ENCODE measurements around the gene CAPZB. TPM values are rescaled to one million over a fixed set of nuclear protein-coding genes. Genes with fewer than 3 reads are reported as not detected.
A peak's percentile ranks its signal among the peaks of the same experiment; 100 is the strongest.

The CAPZB gene
- polyA plus RNA-seq, 1 of the 3 experiments (the other 2 are of a cell fraction) = 122 TPM

DNA sequence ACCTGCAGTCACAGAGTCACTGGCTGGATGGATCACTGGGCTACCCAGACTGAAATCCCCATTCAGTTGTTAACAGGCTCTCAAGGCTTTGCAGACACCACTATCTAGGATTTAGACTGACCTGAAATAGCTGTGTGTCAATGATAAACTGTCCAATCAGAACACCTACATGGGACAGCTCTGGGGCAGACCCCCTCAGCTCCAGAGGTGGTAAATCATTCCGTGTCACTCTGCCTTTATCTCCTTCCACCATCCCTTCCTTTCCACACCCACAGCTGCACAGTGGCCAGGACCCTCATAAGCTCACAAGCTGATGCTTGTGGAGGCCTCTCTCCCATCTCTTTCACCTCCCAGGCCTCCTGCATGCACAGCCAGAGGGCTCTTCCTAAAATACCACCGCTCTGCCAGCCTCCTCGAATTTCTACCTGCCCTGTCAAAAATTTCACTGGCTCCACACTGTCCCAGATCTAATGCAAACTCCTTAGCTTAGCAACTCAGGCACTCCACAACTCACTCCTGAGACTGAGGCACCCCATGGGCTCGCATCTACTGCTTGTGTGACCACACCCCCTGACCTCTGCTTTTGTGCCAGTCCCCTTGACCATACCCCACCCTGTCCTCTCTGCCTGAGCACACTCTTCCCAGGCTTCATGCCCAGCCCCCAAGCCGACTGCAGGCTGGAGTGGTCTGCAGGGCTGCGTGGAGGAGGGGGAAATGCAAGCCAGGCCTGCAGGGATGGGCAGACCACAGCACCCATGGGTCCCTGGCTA is 5.8 kb downstream of the CAPZB start:
- ChIA-PET CTCF (interaction anchor here (1.1 to 4.2 kb wide), 7 partner anchors 34 to 174 kb away, joined by 3 to 16 read pairs (median 9); no protein-coding TSS in a partner anchor), POLR2A (interaction anchor here (1.8 to 2.0 kb wide), 2 partner anchors 8 to 31 kb away, joined by 5 to 9 read pairs; no protein-coding TSS in a partner anchor)
- H3F3A ChIP-seq (replicated peaks; ENCODE audit: insufficient read depth) = no peaks in the 10 kb centered on the region
- no peak overlapping the region for H2AFZ ChIP-seq (ENCODE audit: low read depth)
- peaks cover 100% of the 10 kb centered on the region for H3K79me2 ChIP-seq (ENCODE audit: insufficient read depth)
- no peaks in the 10 kb centered on the region for H3K9me3 ChIP-seq
- peaks cover 21 to 74% of the 10 kb centered on the region in 2 experiments for H3K4me1 ChIP-seq (ENCODE audit: control insufficient read depth in 1 of 2, insufficient read depth in 2 of 2, low read depth in 1 of 2, low read length in 1 of 2)
- H3K9ac ChIP-seq = no peak overlapping the region
- DNase-seq = no peak
- no peaks in the 10 kb centered on the region for H3K27me3 ChIP-seq (ENCODE audit: insufficient read depth)
- H4K20me1 ChIP-seq (ENCODE audit: insufficient read depth) = peaks cover 100% of the 10 kb centered on the region
- H3K4me2 ChIP-seq = no peak overlapping the region
- TF ChIP-seq RXRA (IDR thresholded peaks at IDR 0.05; ENCODE audit: borderline replicate concordance, low read depth) = no peak
- no peak for TF ChIP-seq CHD2 (IDR thresholded peaks at IDR 0.05; ENCODE audit: low read length, partially characterized antibody)
- TF ChIP-seq GABPA (IDR thresholded peaks at IDR 0.05; ENCODE audit: low read depth) = no peak
- no peak for TF ChIP-seq RFX5 (IDR thresholded peaks at IDR 0.05; ENCODE audit: low read length)
- TF ChIP-seq, protein P1, sequence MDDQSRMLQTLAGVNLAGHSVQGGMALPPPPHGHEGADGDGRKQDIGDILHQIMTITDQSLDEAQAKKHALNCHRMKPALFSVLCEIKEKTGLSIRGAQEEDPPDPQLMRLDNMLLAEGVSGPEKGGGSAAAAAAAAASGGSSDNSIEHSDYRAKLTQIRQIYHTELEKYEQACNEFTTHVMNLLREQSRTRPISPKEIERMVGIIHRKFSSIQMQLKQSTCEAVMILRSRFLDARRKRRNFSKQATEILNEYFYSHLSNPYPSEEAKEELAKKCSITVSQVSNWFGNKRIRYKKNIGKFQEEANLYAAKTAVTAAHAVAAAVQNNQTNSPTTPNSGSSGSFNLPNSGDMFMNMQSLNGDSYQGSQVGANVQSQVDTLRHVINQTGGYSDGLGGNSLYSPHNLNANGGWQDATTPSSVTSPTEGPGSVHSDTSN (IDR thresholded peaks at IDR 0.05) = no peak
- no peak for TF ChIP-seq NRF1 (IDR thresholded peaks at IDR 0.05; ENCODE audit: low read depth, low read length)
- TF ChIP-seq, protein P2, sequence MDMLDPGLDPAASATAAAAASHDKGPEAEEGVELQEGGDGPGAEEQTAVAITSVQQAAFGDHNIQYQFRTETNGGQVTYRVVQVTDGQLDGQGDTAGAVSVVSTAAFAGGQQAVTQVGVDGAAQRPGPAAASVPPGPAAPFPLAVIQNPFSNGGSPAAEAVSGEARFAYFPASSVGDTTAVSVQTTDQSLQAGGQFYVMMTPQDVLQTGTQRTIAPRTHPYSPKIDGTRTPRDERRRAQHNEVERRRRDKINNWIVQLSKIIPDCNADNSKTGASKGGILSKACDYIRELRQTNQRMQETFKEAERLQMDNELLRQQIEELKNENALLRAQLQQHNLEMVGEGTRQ (IDR thresholded peaks at IDR 0.05; ENCODE audit: borderline replicate concordance, low read depth, low read length) = no peak
- no peak for TF ChIP-seq ELF1 (IDR thresholded peaks at IDR 0.05)
- no peak for TF ChIP-seq RCOR1 (IDR thresholded peaks at IDR 0.05; ENCODE audit: low read length)
- TF ChIP-seq, protein P3, sequence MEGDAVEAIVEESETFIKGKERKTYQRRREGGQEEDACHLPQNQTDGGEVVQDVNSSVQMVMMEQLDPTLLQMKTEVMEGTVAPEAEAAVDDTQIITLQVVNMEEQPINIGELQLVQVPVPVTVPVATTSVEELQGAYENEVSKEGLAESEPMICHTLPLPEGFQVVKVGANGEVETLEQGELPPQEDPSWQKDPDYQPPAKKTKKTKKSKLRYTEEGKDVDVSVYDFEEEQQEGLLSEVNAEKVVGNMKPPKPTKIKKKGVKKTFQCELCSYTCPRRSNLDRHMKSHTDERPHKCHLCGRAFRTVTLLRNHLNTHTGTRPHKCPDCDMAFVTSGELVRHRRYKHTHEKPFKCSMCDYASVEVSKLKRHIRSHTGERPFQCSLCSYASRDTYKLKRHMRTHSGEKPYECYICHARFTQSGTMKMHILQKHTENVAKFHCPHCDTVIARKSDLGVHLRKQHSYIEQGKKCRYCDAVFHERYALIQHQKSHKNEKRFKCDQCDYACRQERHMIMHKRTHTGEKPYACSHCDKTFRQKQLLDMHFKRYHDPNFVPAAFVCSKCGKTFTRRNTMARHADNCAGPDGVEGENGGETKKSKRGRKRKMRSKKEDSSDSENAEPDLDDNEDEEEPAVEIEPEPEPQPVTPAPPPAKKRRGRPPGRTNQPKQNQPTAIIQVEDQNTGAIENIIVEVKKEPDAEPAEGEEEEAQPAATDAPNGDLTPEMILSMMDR (IDR thresholded peaks at IDR 0.05) = no peak
- no peak for TF ChIP-seq JUND (IDR thresholded peaks at IDR 0.05)
- peak overlapping the region in 1 of 2 experiments; percentile 91; a peak in 2 of 4 replicates for H3K27ac ChIP-seq (ENCODE audit: low read depth in 2 of 2, low read length in 1 of 2)
- no peaks in the 10 kb centered on the region for H3K9me2 ChIP-seq
- no peak overlapping the region for H3K4me3 ChIP-seq (ENCODE audit: low read depth in 2 of 2, low read length in 1 of 2)
- H3K36me3 ChIP-seq (replicated peaks in 1 of 2; ENCODE audit: control insufficient read depth in 1 of 2, insufficient read depth in 2 of 2, low read length in 1 of 2) = peaks cover 0 to 39% of the 10 kb centered on the region in 2 experiments
- WGBS (ENCODE audit: low lambda C conversion rate) = 74% methylated on average over 6 of the region's 6 CpGs

DNA sequence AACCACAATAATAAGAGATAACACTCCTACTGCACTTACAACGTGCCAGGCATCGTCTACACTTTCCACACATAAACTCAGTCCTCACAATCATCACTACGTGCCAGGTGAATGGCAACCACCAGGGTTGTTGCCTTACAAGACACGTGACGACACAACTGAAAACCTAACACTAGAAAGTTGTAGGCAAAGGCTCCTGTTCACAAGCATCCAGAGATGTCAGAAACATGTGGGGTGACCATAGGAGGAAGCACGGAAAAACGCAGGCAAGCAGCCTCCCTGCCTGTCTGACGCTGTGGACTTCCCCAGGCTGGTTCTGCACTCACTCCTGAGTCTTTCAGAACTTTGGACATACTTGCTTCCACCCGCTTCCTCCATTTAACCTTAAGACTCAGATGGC is 7.0 kb downstream of the CAPZB start:
- no peaks in the 10 kb centered on the region for H3F3A ChIP-seq (replicated peaks; ENCODE audit: insufficient read depth)
- peaks cover 100% of the 10 kb centered on the region for H3K79me2 ChIP-seq (ENCODE audit: insufficient read depth)
- no peak overlapping the region for H3K4me2 ChIP-seq
- H3K36me3 ChIP-seq (replicated peaks in 1 of 2; ENCODE audit: control insufficient read depth in 1 of 2, insufficient read depth in 2 of 2, low read length in 1 of 2) = peaks cover 7 to 33% of the 10 kb centered on the region in 2 experiments
- peaks cover 100% of the 10 kb centered on the region for H4K20me1 ChIP-seq (ENCODE audit: insufficient read depth)
- H3K27ac ChIP-seq (ENCODE audit: low read depth in 2 of 2, low read length in 1 of 2) = no peak overlapping the region; a peak in 1 of 4 replicates
- no peak overlapping the region for H2AFZ ChIP-seq (ENCODE audit: low read depth)
- H3K9ac ChIP-seq = no peak overlapping the region
- TF ChIP-seq POLR2AphosphoS5 (IDR thresholded peaks at IDR 0.05; ENCODE audit: low read depth, low read length) (no peak), SIN3A (IDR thresholded peaks at IDR 0.05; ENCODE audit: borderline replicate concordance, low read depth, low read length) (no peak), CHD2 (IDR thresholded peaks at IDR 0.05; ENCODE audit: low read length, partially characterized antibody) (no peak)
- TF ChIP-seq, protein P4, sequence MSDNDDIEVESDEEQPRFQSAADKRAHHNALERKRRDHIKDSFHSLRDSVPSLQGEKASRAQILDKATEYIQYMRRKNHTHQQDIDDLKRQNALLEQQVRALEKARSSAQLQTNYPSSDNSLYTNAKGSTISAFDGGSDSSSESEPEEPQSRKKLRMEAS (IDR thresholded peaks at IDR 0.05; ENCODE audit: low read depth) = no peak
- no peak for DNase-seq
- no peaks in the 10 kb centered on the region for H3K27me3 ChIP-seq (ENCODE audit: insufficient read depth)
- 81% methylated on average over 9 of the region's 9 CpGs for WGBS (ENCODE audit: low lambda C conversion rate)
- no peaks in the 10 kb centered on the region for H3K9me2 ChIP-seq
- ChIA-PET POLR2A (no interaction called here), CTCF (interaction anchor here (1.9 to 4.2 kb wide), 2 partner anchors 10 to 134 kb away, joined by 6 to 12 read pairs; no protein-coding TSS in a partner anchor)
- no peak overlapping the region for H3K4me3 ChIP-seq (ENCODE audit: low read depth in 2 of 2, low read length in 1 of 2)
- H3K9me3 ChIP-seq = no peaks in the 10 kb centered on the region
- peaks cover 14 to 64% of the 10 kb centered on the region in 2 experiments; a peak in 3 of 4 replicates for H3K4me1 ChIP-seq (ENCODE audit: control insufficient read depth in 1 of 2, insufficient read depth in 2 of 2, low read depth in 1 of 2, low read length in 1 of 2)

All from SK-N-SH (cell line).